HG03342 (cell line): ENCODE measurements around the gene CACNA1F.

Experiments
- ATAC-seq: cut with Tn5 transposase; IDR thresholded peaks from one replicate; pipeline ENCODE4 v1.9.1; 2021; ENCODE audit warnings: mild to moderate bottlenecking, moderate library complexity; ENCODE audit not compliant: unreplicated experiment

Gene CACNA1F

GRCh38 chrX:49155900-49156837 lies 77.0 kb downstream of the CACNA1F start:
- peak; percentile 81 for ATAC-seq

GRCh38 chrX:49155243-49155899 lies 77.8 kb downstream of the CACNA1F start:
- ATAC-seq, result no peak
